ENCODE data around the gene PLXNA3.

The PLXNA3 gene

DNA sequence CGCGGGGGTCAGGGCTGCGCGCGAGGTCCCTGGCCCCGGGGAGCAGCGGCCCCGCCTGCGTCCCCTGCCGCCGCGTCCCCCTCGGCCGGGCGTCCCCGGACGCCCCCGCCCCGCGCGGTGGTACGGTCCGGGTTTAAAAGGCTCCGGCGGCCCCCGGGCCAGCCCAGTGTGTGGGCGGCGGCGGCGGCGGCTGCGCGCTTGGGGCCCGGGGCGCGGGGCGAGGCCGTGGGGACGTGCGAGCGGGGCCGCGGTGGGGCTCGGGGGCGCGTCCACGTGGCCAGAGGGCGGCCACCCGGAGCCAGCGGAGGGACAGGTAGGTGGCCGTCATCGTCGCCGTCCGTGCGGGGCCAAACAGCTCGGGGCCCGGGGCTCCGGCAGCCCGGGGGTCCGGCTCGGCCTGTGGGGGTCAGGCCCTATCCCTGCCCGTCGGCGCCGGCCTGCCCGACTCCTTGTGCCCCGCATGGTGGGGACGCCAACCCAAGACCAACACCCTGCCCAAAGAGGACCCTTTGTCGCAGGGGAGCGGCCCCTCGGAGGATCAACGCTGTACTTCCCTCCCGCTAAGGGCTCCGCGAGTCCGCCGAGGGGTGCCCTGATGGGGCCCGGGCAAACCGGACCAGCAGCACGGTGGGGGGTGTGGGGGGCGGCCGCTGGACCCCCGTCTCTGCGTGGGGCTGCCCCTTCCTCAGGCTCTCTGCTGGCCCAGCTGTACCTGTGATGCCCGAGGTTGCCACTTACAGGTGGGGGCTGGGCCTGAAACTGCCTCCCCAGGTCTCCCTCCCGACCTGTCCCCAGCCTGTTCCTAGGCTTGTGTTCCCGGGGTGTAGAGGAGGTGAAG lies at the start of gene PLXNA3:
TSS of gene PLXNA3 (plus strand) at position 166 of the 838 bp plus-strand sequence. CDS start 1,903 bp downstream, outside the sequence.
- DNase-seq, result peak; percentile 37

DNA sequence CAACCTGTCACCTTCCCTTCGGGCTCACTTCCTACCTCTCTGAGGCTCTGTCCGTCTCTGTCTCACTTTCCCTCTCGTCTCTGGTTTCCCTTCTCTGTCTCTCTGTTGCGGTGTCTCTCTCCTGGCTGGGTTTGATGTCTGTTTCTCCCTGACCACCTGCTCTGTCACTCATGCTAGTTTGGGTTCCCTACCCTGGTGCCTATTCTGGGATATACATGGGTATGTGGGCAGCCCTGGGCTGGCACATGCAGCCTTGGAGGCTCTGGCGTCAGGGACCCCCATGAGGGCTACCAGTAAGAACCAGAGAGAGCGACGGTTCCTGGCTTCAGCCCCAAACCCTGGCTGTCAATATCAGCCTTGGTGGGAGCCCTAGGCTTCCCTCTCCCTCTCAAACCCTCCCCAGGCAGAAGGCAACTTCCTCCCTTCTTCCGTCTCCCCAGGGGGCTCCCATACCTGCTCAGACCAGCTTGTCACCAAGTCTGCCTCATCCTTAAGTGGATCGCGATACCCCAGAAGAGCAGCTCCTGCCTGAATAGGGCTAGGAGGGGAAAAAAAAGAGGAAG lies 49.3 kb upstream of the PLXNA3 start:
- DNase-seq, result no peak

DNA sequence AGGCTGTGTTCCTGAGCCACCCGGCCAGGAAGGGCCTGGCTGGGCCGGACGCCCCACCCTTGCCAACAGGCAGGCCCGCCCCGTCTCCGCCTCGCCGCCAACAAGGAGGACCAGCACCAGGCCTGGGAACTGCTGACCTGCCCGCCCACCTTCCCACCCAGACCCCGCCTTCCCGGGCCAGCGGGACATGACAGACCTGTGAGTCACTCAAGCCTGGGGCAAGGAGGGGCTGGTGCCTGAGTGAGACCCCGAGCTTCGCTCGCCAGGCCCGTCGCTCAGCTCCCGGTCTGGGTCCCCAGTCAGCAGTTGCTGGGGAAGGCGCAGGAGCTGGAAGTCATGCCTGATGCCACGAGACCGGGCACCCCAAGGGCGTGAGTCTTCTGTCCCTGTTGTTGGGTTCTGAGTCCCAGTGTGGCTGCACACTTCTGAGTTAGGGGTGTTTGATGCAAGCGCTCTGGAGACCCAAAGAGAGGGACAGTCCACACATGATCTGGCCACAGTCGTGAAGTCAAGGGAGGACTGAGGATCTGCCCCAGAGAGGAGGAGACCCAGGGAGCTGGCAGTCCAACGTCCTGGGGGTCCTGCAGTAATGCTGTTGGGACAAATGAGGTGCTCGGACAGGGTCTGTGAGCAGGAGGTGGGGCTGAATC lies 48.7 kb upstream of the PLXNA3 start, which contains the start of gene DNASE1L1:
TSS of gene DNASE1L1 (minus strand) at position 33 of the 650 bp plus-strand sequence. CDS start 3,686 bp downstream, outside the sequence.
- DNase-seq, result peak; percentile 91

DNA sequence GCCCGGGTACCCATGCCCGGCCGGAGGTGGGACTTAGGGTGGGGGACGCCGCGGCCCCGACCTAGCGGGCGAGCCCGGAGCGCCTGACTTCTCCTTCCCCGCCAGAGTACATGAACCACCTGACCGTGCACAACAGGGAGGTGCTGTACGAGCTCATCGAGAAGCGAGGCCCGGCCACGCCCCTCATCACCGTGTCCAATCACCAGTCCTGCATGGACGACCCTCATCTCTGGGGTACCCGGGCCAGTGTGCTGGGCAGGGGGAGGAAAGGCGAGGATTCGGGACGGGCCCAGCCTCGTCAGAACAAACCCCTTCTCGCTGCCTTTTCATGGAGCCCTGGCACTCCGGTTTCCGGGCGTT lies 46.1 kb upstream of the PLXNA3 start:
- peak; percentile 76 for DNase-seq

DNA sequence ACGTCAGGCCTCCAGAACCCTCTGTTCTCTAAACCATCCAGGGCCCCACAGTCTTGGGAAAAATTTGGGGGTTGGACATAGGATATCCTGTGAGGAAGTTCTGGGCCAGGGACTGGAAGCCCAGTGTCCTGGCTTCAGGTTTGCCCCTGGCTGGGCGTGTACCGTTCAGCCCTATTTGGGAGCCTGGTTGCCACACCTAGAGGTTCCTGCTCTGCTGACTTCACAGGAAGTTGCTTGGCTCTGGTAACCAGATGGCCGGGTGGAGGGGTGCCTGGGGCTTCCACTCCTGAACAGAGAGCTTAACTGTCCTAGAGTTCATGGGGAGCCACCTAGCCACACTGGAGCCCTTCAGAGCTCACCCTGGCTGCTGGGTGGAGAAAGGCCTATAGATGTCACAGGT lies 45.6 kb upstream of the PLXNA3 start:
- DNase-seq, result peak; percentile 72

DNA sequence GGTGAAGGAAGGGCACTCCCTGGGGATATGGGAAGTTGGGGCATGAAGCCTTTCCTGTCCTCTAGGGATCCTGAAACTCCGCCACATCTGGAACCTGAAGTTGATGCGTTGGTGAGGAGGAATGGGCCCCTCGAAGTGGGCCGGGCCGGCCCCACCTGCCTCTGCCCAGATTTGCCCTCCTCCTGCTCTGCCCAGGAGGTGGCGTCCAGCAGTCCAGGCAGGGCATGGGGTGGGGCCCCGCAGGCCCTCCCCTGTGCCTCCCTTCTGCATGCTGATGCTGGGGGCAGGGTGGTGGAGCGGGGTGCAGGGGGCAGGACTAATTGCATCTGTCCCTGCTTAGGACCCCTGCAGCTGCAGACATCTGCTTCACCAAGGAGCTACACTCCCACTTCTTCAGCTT lies 44.9 kb upstream of the PLXNA3 start:
- no peak for DNase-seq

DNA sequence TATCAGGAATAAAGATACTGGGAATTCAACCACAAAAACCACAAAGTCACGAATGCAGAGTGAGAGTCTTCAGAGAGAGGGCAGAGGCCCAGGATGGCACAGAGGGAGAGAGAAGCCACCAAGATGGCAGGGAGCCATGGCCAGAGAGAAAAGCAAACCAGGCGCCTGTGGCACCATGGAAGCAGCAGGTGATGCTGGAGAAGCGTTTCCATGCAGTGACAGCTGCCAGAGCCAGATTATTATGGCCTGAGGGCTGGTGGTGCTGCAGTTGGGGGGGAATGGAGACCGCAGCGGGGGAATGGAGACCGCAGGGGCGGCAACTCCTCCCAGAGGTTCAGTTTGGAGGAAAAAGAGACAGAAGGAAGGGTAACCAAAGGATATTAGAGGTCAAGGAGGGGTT lies 40.9 kb upstream of the PLXNA3 start:
- DNase-seq, result no peak

DNA sequence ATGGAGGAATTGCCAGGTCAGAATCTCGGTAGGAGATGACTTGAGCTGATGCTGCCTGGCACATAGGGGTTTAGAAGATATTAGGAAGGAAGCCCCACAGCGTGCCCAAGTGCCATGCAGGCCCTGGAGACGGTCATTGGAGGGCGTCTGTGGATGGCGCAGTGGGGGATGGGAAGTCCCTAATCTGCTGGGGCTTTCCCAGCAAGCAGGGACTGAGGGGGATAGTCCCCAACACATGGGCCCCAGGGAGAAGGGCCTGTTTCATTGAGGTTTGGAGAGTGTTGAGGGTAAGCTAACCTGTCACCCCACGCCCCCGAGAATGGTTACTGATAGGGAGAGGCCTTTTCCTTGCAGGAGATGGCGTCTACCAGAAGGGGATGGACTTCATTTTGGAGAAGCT lies 38.9 kb upstream of the PLXNA3 start:
- no peak for DNase-seq

DNA sequence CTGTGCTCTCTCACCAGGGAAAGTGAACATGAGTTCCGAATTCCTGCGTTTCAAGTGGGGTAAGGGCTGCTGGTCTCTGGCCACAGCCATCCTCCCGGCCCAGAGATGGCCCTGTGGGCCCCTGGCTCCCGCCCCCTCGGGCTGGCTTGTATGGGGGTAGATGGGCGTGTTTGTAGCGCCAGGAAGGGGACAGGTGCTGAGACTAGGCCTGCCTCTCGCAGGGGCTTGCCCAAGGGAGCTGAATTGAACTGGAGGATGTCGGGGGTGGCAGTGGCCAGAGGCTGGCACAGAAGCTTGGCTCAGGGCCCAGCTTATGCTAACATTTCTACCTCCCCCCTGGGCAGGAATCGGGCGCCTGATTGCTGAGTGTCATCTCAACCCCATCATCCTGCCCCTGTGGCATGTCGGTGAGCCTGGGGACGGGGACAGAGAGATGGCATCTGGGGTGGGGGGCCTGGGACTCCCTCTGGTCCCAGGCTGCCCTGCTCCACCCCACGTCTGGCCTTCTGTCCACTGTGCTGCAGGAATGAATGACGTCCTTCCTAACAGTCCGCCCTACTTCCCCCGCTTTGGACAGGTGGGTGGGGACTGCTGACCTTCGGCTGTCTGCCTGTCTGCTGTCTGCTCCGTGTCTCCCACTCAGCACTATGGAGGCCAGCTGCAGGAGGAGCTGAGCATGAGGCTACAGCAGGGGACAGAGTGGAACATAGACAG lies 38.2 kb upstream of the PLXNA3 start:
- no peak for DNase-seq

DNA sequence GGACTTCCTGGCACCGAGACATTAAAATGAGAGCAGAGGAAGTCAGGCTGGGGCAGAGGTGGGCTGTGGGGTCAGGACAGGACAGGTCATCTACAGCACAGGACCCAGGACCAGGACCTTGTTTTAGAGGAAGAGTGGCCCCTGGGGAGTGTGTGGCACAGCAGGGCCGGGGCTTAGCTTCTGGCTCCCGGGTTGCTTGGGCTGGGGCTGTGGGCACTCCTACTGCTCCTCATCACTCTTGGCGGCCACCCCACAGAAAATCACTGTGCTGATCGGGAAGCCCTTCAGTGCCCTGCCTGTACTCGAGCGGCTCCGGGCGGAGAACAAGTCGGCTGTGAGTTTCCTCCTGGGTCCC lies 37.7 kb upstream of the PLXNA3 start:
- no peak for DNase-seq

DNA sequence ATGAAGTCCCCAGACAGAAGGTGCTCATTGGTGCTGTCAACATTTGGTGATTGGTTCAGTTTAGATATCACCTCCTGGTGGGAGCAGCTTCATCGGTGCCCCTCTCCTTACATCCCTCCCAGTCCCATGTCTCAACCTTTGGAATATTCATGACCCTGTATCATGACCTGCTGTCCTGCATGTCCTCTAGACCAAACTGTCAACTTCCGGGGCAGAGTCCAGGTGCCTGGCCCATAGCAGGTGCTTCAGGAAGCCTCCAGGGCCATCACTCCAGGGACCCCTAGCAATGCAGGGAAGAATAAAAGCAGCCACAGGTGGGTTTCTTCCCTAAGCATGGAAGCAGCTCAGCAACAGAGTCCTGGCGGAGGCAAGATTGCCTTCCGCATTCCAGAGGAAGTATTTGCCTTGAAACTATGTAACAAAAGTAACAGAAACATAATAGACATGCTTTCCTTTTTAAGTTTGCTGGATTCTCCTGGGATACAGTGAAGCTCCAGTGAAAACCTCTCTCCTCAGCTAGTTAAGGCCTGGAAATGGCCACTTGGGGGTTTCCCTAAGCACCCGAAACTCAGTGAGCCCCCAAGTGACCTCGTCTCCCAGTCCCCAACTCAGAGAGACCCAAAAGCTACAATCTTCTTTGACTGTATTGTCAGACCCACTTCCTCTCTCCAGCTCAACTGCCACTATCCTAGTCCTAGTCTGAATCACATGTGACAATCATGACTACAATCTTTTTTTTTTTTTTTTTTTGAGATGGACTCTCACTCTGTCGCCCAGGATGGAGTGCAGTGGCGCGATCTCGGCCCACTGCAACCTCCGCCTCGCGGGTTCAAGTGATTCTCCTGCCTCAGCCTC lies 30.9 kb upstream of the PLXNA3 start:
- no peak for DNase-seq

DNA sequence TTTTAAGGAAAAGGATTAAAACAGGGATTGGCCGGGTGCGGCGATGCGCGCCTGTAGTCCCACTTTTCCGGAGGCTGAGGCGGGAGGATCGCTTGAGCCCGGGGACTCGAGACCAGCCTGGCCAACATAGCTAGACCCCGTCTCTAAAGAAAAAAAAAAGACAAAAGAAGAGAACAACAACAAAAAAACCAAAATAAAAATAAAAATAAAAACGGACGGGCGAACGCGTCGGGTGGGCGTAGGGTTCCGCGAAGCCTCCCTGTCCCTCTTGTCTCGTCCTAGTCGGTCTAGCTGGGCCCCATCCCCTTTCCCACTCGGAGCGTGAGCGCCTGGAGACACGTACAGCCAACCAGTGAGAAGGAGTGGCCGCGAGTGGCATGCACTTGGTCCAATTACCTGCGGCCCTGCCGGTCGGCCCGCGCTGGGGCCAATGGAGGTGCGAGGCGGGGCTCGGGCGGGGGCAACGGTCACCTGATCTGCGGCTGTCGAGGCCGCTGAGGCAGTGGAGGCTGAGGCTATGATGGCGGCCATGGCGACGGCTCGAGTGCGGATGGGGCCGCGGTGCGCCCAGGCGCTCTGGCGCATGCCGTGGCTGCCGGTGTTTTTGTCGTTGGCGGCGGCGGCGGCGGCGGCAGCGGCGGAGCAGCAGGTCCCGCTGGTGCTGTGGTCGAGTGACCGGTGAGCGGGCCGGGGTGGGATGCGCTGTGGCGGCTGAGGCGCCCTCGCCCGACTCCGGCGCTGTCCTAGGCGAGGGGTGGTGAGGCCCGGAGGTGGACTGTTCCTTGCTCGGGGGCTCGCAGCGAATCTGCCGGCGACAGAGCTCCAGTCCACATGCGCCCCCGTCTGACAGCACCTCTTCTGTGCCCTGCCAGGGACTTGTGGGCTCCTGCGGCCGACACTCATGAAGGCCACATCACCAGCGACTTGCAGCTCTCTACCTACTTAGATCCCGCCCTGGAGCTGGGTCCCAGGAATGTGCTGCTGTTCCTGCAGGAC lies 29.6 kb upstream of the PLXNA3 start, which contains the start of gene ATP6AP1:
TSS of gene ATP6AP1 (plus strand) at position 502 of the 996 bp plus-strand sequence. CDS start at position 518, 16 bp downstream.
- DNase-seq, result peak; percentile 96

DNA sequence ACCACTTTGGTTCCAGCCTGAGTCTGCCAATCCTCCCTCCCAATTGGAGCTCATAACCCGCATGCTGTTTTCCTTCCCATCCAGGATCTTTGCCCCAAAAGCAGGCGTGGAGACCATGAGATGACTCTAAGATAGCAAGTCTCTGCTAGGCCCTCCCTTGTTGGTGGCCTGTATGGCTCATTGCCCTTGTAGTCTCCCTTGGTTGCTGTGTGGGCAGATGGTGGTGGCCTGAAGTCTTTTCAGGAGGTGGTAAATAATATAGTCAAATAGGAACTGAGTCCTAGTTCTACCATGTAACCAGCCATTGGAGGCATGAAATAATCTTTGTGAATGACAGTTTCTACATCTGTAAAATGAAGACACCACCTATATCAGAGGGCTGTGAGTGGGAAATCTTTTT lies 28.4 kb upstream of the PLXNA3 start:
- no peak for DNase-seq

DNA sequence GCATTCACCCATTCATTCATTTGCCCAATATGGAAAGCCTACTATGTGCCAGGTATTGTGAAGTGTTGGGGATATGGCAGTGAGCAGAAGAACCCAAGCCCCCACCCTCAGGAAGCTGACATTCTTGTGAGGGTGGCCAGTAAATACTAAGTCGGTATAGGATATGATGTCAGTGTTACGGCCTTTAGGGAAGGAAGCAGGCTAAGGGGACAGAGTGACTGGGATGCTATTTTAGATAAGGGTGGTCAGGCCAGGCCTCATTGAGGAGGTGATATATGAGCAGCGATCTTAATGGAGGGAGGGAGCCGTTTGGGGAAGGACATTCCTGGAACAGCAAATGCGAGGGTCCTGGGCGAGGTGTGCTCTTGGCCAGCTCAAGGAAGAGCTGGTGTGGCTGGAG lies 27.6 kb upstream of the PLXNA3 start:
- peak; percentile 51 for DNase-seq

DNA sequence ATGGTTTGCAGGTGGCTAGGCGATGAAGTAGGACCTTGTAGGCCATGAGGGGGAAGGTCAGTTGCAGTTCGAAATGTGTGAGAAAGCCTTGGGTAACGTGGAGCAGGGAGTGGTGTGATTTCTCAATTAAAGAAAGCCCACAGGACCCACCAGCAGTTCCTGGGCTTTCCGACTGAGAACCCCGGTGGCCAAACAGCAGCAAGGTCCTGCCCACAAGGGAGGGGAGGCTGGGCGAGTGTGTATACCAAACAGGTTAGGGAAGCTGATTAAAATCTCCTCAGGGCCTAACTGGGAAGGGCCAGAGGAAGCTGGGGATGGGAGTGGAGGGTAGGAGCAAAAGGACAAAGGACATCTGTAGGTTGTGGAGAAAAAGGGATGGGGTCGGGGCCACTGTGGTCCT lies 27.2 kb upstream of the PLXNA3 start:
- peak; percentile 61 for DNase-seq

DNA sequence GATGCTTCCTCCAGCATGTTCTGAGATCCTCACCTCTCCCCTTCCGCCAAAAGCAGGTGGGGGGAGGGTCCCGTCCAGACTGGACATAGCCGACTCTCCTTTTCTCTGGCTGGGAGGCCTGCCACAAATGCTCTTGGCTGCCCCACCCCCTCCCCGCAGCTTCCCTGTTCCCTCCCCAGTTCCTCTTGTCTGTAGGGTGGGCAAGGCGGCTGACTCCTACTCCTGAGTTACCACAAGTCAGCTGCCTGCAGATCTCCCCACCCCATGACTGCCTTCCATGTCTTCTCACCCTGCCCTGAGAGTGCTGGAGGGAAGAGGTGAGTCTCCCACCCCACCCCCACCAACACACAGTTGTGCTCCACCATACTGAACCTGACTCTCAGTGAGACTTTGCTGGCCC lies 26.7 kb upstream of the PLXNA3 start:
- DNase-seq, result peak; percentile 65

DNA sequence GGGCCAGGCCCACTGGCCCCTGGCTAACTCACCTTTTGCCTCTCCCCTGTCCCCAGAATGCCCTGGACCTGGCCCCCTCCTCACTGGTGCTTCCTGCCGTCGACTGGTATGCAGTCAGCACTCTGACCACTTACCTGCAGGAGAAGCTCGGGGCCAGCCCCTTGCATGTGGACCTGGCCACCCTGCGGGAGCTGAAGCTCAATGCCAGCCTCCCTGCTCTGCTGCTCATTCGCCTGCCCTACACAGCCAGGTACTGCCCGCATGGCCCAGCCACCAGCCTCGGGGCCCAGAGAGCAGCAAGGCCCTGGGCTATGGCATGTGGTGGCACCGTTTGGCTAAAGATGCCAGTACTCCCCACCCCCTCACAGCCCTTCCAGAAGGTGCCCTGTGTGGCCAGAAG lies 25.9 kb upstream of the PLXNA3 start:
- DNase-seq, result no peak

DNA sequence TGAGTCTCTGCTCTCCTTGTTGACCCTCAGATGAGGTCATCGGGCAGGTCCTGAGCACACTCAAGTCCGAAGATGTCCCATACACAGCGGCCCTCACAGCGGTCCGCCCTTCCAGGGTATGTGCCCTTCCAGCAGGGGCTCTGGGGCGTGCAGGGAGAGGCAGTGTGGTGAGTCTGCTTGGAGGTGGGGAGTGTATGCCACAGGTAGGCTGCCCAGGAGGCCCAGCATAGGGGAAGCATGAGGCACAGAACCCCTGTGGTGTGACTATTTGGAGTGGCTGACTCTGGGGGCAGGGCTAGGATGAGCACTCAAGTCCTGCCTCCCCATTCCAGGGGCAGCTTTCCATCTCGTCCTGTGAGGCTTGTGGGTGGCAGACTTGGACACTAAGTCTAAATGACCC lies 24.5 kb upstream of the PLXNA3 start:
- no peak for DNase-seq

DNA sequence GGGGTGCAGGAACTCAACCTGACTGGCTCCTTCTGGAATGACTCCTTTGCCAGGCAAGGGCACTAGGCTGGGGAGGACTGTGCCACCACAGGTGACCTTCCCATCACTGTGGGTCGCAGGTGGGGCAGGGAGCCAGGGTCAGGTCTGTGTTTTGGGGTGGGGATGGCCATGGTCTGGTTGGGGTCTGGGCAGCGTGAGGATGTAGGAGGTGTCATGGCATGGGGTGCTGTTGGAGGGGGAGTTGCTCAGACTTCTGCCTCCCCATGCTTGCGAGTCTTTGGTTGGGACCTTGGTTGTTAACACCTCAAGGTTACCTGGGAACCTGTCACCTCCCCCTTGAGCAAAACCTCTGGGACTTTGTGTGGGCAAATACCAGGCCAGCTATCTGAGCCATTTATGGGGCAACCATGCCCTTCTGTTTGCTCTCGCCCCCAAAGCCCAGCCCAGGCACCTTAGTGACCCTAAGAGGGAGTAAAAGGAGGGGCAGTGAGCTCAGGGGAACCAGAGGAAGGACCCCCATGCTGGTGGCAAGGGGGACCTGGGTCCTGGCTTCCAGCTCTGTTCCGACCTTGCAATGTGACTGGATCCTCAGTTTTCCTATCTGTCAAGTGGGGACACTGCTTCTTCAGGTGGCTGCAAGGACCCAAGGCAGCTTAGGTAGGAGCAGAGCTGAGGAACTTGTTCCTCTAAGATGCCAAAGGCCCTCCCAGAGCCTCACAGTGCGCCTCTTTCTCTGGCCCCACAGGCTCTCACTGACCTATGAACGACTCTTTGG lies 23.5 kb upstream of the PLXNA3 start:
- no peak for DNase-seq

DNA sequence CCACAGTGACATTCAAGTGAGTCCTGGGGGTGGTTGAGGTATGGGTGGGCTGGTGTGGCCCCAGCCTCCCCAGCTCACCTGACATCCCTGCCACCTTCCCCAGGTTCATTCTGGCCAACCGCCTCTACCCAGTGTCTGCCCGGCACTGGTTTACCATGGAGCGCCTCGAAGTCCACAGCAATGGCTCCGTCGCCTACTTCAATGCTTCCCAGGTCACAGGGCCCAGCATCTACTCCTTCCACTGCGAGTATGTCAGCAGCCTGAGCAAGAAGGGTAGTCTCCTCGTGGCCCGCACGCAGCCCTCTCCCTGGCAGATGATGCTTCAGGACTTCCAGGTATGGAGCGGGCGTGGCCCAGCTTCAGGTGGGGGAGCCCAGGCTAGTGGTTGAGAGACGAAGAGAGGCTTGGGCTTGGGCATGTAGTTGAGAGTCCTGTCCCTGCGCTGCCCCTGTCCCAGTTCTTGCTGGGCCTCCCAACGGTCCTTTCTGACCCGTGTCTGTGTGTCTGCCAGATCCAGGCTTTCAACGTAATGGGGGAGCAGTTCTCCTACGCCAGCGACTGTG lies 22.8 kb upstream of the PLXNA3 start:
- no peak for DNase-seq
